ENCODE measurements around the gene JMJD8.

DNA sequence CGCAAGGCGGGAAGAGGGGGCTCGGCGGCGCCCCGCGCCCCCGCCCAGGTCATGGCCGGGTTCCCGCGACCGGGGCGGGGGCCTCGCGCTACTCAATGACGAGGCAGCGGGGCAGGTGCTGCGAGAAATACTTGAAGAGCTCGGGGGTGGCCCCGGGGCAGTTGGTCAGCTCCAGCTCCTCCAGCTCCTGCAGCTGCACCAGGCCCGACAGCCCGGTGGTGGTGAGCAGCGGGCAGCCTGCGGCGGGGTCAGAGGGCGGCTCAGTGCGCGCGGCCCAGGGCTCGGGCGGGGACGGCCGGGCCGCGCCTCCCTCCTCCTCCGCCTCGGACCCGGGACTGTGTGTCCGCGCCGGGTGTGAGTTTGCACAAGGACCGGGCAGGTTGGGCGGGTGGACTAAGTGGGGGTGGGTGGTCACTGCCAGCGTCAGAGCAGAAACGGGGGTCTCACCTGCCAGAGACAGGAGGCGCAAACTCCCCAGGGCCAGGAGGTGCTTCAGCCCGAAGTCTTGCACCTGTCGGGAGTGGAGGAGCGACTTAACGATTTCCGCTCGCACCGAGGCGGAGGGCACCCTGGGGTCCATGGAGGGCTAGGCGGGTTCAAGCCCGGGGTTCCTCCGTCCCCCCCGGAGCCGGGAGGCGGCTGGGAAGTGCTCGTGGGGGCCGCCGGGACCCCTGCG is 10.2 kb upstream of the JMJD8 start:
- TF ChIP-seq, protein P1, sequence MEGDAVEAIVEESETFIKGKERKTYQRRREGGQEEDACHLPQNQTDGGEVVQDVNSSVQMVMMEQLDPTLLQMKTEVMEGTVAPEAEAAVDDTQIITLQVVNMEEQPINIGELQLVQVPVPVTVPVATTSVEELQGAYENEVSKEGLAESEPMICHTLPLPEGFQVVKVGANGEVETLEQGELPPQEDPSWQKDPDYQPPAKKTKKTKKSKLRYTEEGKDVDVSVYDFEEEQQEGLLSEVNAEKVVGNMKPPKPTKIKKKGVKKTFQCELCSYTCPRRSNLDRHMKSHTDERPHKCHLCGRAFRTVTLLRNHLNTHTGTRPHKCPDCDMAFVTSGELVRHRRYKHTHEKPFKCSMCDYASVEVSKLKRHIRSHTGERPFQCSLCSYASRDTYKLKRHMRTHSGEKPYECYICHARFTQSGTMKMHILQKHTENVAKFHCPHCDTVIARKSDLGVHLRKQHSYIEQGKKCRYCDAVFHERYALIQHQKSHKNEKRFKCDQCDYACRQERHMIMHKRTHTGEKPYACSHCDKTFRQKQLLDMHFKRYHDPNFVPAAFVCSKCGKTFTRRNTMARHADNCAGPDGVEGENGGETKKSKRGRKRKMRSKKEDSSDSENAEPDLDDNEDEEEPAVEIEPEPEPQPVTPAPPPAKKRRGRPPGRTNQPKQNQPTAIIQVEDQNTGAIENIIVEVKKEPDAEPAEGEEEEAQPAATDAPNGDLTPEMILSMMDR (IDR thresholded peaks at IDR 0.05), result no peak
- TF ChIP-seq POLR2A (IDR thresholded peaks at IDR 0.05), result no peak

All from esophagus squamous epithelium (tissue), 4 donors.